GM18861 (cell line): ENCODE data around the gene THRB.

ENCODE experiments used
- ATAC-seq: cut with Tn5 transposase; IDR thresholded peaks from one replicate; pipeline ENCODE4 v1.9.1; 2021; ENCODE audit not compliant: unreplicated experiment

THRB gene

GRCh38 chr3:24286405-24286804 is 208.2 kb downstream of the THRB start:
- ATAC-seq: no peak

- ATAC-seq: no peak
These were observed 216.1 kb downstream of the THRB start for GRCh38 chr3:24278543-24278942.

- ATAC-seq: no peak
These were observed 221.2 kb downstream of the THRB start for GRCh38 chr3:24273491-24273890.

- no peak for ATAC-seq
These were observed 221.8 kb downstream of the THRB start for GRCh38 chr3:24272875-24273274.

GRCh38 chr3:24272408-24272807 is 222.2 kb downstream of the THRB start:
- ATAC-seq: no peak

GRCh38 chr3:24271228-24271627 is 223.4 kb downstream of the THRB start:
- no peak for ATAC-seq

- ATAC-seq: no peak
These were observed 223.9 kb downstream of the THRB start for GRCh38 chr3:24270744-24271143.

- ATAC-seq: no peak
These were observed 224.4 kb downstream of the THRB start for GRCh38 chr3:24270204-24270691.

- ATAC-seq: peak; percentile 79
These were observed 229.9 kb downstream of the THRB start for GRCh38 chr3:24264748-24265158.

GRCh38 chr3:24264011-24264410 is 230.6 kb downstream of the THRB start:
- ATAC-seq: no peak

- ATAC-seq: no peak
These were observed 231.5 kb downstream of the THRB start for GRCh38 chr3:24263069-24263668.

GRCh38 chr3:24261521-24261920 is 233.1 kb downstream of the THRB start:
- no peak for ATAC-seq

GRCh38 chr3:24259901-24260512 is 234.6 kb downstream of the THRB start:
- ATAC-seq: no peak

GRCh38 chr3:24258727-24259600 is 235.7 kb downstream of the THRB start:
- no peak for ATAC-seq

GRCh38 chr3:24258260-24258659 is 236.4 kb downstream of the THRB start:
- ATAC-seq: no peak

GRCh38 chr3:24255414-24255813 is 239.2 kb downstream of the THRB start:
- ATAC-seq: no peak

- no peak for ATAC-seq
These were observed 240.0 kb downstream of the THRB start for GRCh38 chr3:24254649-24255048.

GRCh38 chr3:24253336-24253735 is 241.3 kb downstream of the THRB start:
- no peak for ATAC-seq

GRCh38 chr3:24249523-24249922 is 245.1 kb downstream of the THRB start:
- no peak for ATAC-seq

GRCh38 chr3:24245056-24245455 is 249.6 kb downstream of the THRB start:
- ATAC-seq: no peak

- ATAC-seq: no peak
These were observed 250.2 kb downstream of the THRB start for GRCh38 chr3:24244491-24244890.
